ENCODE results near the gene ARHGAP23.

GRCh38 chr17:38379448-38379847, 48.8 kb upstream of the ARHGAP23 start:
- TF ChIP-seq EZH2 (IDR thresholded peaks at IDR 0.05; ENCODE audit: low read length, missing control alignments): no peak
- no peak for TF ChIP-seq CTCF (conservative IDR thresholded peaks at IDR 0.05 in 1 of 2, IDR thresholded peaks at IDR 0.05 in 1 of 2; ENCODE audit: low read depth in 1 of 2, low read length in 2 of 2)
